HG03558 (cell line): ENCODE results near the gene NINJ1.
"Not testable (repeated sequence)": the region's sequence is repeated elsewhere in the genome, so short reads cannot be mapped to it uniquely, and the experiment has no call there.

ENCODE experiments used
- ATAC-seq: cut with Tn5 transposase; IDR thresholded peaks from one replicate; pipeline ENCODE4 v1.9.1; 2021; ENCODE audit warnings: moderate number of reproducible peaks; ENCODE audit not compliant: unreplicated experiment; ENCODE audit errors: extremely low read depth

NINJ1 gene

DNA sequence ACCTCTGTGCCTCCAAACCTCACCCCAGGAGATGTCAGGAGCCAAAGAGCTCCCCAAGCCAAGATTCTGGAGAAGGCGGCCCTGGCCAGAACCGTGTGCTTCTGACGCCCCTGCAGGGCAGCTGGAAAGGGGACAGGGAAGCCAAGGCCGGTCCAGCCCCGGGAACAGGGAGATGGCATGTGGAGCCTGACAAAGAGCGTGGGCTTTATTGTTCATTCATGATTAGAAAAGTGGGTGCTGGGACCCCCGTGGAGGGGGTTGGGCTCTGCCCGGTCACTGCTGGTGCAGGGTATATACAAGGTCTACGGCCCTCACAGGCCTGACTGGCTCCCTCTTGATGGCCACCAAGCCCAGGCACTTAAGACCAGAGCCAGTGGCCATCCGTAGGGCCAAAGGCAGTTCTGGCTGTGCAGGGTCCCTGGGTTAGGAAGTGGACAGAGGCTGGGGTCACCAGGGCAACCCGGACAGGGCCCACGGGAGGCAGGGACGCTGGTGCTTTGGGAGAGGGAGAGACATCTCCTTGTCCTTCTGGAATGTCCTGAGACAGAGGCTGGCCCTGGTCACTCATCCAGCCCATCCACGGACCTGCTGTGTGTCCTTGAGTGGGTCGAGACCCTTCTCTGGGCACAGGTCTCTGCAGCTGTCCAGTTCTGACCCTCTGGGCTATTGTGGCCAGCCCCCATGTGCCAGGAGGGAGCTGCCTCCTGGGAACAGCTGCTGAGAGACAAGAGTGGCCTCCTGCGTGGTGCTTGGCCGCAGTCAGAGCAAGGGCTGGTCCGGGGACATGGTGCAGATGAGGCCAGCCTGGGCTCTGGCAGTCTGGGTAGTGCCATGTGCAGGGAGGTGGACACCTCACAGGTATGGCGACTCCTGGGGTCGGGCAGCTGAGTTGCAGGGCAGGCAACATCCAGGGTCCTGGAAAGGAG lies 12.5 kb downstream of the NINJ1 start:
- no peak for ATAC-seq

DNA sequence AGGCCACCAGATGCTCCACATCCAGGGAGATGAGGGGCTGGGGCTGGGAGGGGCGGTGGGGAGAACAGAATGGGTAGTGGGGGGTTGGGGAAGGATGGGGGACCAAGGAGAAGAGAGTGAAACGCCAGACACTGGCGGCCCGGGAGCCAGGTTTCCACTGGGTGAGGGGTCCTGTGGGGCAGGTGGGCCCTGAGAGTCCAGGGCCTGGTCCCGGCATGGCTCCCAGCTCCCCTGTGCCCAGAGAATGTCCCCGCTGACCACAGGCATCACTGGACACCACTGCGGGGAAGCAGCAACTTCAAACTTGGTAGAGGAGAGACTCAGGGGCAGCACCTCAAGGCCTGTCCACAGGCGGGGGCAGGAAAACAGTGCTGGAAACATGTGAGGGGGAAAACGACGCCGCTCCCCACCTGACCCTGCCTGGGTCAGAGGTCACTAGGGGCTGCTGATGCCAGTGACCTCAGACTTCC lies 13.2 kb downstream of the NINJ1 start:
- ATAC-seq: no peak

DNA sequence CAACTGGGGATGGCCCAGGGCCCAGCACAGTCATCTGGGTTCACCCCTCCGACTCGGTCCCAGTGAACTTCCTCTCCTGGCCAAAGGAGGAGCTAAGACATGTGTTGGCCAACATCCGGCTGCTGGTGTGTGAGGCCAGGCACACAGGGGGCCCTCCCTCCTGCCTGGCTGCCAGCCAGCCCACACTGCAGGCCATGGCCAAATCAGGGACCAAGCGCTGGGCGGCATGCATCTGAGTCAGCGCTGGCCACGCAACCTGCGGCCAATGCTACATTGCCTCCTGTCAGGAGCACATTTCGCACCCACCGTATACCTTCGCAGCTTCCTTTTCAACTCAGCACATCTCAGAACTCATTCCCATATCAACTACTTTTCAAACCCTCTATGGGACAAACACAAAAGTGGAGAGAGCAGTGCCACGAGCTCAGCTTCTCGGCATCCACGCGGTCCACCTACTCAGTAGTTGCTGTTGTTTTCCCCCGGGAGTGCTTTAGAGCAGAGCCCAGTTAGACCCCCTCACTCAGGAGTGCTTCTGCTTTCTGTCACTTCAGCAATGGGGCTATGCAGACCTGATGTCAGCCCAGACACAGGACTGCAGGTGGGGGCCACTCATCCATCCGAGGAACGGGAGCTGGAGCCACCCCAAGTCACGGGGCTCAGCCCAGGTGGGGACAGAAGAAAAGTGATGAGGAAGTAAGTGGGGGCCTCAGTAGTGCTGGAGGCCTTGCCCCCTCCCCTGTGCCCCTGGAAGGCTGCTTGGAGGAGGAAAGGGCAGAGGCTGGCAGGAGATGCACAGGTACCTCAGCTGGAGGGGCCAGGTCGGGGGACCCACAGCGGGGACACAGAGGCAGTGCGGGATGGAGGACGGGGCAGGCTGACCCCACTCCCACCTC lies 13.9 kb downstream of the NINJ1 start:
- ATAC-seq: peak; percentile 63

DNA sequence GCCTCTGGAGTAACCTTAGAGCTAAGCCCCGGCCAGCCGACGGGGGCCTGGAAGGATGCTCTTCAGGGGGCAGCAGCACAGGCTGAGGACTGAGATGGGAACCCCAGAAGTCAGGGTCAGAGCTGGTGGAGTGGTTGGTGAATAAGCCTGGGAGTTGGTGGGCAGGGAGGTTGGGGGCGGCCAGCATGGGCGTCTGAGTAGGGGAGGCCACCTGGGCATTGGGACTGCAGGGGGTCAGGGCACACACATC lies 14.4 kb downstream of the NINJ1 start:
- no peak for ATAC-seq

DNA sequence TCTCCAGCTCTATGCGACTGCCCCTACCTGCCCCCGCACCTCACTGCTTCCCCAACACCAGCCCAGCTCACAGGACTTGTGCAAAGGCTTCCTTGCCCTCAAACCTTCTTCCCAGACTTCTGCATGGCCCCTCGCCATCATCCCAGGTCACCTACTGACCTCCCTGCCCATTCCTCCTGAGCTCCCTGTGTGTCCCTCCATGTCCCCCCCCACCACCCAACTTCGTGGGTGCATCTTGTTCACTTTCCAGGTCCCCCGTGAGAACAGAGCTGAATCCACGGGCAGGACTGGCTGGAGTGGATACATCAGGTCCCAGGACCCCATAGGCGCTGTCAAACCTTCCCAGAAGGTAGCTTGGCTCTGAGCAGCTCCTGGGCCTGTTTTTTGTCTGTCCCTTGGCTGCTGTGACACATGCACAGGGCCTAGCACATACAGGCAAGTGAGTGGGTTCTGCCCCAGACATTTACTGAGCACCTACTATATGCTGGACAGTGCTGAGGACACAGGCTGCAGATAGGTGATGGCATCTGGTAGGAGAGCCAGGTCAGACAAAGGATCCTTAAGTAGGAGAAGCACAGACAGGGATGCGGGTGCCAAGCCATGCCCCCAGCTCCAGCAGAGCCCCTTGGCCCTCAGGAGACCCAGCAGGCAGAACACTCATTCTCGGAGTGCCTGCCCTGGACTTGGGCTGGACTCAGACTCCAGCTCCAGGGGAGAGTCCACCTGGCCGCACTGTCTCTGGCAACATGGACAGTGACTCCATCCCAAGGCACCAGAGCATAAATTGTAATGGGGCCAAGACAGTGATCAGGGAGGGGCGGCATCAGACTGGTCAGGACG lies 15.0 kb downstream of the NINJ1 start:
- ATAC-seq: no peak

DNA sequence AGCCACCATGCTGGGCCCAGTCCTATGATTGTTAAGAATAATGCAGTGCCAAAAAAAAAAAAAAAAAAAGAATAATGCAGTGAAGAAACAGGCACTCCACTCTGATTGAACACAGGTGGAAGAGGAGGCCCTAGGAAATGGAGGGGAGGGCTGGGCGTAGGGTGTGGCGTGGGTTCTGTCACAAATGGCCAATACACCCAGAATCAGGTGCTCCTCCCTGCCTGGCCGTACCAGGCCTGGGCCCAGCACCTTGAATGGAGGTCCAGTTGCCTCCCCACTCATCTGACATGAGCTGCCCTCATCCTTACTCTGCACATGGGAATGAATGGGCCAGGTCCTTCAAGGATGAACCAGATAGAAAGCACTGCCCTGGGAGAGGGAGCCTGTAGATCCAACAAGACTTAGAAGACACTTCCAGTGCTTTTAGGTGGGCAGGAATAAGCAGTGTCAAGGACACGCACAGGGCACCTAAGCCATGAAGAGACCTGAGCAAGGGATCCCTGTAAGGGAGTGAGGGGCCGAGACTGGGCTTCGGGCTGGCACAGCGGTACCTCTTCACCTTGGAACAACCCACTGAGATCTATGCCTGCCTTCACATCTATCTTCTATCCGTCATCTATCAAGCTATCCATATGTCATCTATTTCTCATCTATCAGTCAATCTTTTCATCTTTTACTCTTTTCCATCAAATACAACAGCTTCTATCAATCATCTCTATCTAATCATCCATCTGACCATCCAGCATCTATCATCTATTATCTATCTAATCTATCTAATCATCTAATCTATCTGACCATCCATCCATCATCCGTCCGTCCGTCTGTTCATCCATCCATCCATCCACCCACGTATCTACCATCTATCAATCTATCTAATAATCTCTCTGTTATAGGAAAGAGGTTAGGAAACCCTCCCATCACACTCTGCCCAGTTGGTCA lies 15.9 kb downstream of the NINJ1 start:
- no peak for ATAC-seq

DNA sequence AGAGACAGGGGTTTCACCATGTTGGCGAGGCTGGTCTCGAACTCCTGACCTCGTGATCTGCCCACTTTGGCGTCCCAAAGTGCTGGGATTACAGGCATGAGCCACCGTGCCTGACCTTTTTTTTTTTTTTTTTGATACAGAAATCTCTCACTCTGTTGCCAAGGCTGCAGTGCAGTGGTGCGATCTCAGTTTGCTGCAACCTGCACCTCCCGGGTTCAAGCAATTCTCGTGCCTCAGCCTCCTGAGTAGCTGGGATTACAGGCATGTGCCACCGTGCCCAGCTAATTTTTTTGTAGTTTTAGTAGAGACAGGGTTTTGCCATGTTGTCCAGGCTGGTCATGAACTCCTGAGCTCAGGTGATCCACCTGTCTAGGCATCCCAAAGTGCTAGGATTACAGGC lies 16.5 kb downstream of the NINJ1 start:
- ATAC-seq: not testable (repeated sequence)

DNA sequence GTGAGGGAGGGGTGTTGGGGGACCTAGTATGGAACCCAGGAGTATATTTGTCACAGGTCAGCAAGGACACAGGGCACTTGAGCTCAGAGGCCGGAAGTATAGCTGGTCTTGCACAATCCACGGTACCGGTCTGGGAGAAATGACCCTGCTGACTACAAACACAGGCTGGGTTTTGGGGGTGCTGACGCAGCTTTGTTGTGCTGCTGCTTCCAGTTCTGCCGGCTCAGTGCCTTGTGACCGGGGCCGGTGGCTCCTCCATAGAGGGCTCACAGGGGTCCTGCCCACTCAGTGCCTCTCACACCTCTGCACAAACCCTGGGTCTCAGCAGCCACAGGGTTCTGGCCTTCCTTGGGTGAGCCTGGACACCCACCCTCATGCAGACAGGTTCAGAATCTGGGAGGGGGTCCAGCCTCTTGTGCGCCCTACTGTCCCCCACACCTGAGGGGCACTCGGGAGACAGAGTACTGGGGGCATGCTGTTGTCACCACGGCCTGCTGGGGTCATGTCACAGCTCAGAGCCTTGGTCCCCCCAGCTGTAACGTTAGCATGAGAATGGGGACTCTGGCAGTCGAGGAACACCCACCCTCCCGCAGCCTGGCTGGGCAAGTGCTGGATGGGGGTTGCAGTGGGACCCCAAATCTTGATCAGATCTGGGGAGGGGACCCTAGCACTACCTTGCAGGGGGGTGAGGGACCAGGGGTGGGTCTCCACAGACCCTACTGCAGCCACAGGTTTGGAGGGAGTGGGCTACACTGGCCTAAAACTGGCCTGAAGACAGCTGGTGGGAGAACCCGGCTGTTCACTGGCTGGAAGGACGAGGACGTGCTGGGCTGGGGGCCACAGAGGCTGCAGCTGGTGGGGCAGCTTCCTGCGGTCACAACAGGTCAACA lies 17.7 kb downstream of the NINJ1 start:
- ATAC-seq: no peak

DNA sequence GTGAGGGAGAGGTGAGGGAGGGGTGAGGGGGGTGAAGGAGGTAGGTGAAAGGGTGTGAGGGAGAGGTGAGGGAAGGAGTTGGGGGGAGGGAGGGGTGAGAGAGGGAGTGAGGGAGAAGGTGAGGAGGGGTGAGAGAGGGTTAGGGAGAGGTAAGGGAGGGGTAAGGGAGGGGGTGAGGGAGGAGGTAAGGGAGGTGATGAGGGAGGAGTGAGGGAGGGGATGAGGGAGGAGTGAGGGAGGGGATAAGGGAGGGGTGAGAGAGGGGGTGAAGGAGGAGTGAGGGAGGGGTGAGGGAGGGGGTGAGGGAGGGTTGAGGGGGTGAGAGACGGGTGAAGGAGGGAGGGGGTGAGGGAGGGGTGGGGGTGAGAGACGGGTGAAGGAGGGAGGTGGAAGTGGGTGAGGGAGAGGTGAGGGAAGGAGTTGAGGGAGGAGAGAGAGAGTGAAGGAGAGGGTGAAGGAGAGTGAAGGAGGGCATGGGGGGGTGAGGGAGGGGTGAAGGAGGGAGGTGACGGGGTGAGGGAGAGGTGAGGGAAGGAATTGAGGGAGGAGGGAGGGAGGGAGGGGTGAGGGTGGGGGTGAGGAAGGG lies 18.5 kb downstream of the NINJ1 start:
- ATAC-seq: no peak

DNA sequence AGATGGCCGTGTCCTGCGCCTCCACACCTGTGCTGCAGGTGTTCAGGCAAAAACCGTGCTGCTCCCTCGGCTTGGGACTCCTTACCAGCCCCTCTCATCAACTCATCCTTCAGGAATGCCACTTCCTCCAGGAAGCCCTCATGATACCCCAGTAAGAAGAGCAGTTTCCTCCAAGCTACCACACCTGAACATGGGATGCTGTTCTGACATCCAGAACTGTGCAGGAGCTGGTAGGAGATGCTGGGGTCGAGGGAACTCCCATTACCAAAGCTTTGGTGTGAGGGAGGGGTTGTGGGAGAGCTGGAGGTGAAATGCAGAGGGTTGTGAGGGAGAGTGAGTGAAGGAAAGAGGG lies 19.1 kb downstream of the NINJ1 start:
- no peak for ATAC-seq

DNA sequence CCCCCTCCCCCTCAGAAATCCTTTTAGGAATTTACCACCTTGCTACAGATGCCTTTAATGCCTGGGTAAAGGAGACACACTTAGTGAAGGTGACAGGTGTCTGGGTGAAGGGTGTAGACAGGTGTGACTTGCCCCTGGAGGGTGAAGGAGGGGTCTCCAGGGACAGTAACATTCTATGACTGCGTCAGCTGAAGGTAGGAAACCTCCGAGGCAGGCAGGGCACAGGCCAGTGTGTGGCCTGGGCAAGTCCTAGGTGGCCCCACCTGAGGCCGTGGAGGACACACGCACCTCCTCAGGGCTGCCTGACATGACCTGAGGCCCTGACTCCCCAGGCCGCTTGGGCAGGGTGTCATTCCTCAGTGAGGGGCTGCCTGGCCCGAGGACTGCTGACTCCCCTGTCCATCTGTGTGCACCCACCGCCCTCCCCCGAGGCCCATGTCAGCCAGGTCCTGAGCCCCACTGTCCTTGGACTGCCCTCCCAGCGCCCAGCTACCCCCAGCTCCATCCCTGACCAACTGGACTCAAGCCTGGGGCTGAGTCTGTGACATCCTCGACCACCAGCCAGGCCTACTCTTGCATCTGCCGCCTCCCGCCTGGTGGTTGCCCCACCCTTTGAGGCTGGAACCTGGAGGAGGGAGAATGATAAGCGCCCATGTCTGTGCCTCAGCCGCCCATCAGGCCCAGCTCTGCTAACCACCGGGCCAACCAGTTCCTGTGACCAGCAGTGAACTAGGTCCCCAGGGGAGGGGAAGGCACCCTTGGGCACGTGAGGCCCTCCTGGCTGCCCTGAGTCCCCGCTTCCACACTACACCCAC lies 19.7 kb downstream of the NINJ1 start:
- ATAC-seq: no peak

DNA sequence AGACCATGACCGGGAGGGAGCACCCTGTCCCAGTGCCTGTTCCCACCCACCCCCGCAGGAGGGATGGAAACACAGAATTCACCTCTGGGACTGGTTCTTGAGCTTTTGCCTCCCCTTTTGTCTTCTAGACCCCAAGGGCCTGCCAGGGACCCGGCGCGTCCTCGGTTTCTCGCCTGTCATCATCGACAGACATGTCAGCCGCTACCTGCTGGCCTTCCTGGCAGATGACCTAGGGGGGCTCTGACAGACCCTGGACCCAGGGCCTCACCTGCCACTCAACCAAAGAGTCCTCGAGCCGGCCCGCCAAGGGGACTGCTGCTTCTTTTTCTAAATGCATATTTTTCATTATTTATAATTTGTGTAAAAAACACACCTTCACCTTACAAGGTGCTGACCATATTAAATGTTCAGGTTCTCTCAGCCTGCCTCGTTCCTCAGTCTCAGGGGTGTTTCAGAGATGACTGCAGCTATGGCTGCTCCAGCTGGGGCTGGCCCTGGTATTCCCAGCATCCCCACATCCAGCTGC lies 21.1 kb downstream of the NINJ1 start:
- ATAC-seq: no peak

DNA sequence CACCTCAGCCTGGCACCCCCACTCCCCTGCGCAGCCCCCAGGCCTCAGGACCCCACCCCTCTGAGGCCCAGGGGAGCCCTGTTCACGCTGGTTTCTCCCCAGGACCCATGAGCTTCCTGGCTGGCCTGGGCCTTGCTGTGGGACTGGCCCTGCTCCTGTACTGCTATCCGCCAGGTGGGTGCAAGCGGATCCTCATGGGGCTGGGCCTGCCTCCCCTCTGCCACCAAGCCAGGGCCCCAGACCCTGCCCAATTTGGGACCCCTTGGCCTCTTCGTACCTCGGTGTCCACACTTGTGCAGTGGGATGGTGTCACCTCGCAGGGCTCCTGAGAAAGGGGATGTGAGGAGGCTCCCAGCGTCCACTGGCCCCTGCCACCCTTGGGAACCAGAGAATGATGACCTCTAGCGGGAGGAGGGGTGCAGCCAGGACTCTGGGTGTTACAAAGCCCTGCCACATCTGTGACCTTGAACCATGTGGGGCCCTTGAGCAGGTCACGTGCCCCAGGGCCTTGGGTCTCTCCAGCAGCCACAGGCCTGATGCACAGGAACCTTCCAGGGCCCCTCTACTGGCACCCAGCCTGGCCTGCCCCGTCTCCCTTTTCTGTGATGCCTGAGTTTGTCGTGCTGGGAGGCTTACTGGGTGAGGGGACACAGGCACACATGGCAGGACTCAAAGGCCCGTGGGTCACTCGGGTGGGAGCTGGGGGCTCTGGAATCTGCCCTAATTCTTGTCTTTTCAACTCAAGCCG lies 21.8 kb downstream of the NINJ1 start:
- ATAC-seq: no peak

DNA sequence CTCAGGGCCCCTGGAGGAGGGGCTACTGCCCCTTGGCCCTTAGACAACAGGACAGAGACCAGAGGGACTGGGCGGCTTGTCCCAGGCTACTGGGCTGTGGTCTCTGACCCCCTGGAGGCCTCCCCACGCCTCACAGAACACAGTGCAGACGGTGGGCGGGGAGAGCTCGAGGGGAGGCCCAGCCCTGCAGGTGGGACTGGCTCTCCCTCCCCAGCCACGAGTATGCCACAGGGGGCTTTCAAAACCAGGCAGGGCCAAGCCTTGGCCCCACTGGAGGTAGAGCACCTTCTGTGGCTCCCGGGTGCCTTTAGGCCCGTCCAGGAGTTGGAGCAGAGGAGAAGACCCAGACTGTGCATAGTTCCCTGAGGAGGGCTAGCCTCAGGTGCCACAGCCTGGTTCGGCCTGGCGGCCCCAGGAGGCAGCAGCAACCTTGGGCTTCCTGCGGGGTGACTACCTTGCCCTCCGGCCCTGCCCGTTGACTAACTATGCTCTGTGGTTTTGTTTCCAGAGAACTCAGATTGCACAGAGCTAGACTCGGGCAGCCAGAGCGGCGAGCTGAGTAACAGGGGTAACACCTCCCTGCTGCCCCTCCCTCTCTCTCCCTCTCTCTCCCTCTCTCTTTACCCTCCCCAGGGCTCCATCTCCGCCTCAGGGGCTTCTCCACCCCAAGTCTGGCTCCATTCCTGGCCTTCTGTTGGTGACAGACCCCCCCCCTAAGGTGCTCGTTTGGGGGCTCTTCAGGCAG lies 22.5 kb downstream of the NINJ1 start:
- no peak for ATAC-seq

DNA sequence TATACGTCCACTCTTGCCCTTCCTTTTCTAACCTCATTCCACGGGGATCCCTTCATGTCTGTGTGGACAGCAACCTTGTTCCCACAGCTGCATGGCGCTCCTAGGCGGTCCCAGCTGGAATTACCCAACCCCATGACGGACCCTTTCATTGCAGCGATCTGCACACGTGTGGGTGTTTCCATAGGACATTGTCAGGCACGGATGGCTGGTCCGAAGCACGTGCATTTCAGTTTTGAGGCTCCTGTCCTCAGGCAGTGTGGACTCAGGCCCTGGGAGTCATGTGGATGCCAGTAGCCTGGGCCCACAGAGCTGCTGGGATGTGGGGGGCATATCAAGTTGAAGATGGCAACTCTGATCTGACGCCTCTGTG lies 23.1 kb downstream of the NINJ1 start:
- no peak for ATAC-seq

DNA sequence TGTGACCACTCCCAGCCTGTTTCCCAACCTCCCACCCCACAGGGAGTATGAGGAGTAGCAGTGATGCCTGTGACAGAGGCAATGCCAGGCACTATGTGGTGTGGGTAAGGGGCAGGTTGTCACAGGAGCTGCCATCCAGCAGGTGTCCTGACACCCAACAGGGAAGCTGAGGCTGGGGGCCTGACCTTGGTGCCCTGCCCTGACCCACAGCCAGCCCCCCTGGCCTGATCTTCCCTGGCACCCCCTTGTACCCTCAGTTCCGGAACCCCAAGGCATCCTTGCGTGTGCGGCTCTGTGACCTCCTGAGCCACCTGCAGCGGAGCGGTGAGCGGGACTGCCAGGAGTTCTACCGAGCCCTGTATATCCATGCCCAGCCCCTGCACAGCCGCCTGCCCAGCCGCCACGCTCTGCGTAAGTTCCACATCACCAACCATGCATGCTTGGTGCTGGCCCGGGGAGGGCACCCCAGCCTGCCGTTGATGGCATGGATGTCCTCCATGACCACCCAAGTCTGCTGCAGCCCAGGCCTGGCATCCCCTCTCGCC lies 23.7 kb downstream of the NINJ1 start:
- ATAC-seq: no peak
